Keratinocyte (primary cell): Measurements from ENCODE around the gene LTF. TPM values are rescaled to one million over a fixed set of nuclear protein-coding genes. Genes with fewer than 3 reads are reported as not detected.

Experiments
- DNase-seq: peaks from one replicate; pipeline ENCODE4 v3.0.0-alpha.2; 2011; ENCODE audit warnings: low read depth, missing footprints, low spot score
- FAIRE-seq: peaks from 2 replicates; lab custom pipeline; 2011; peaks lifted over from hg19 to GRCh38; lab: Jason Lieb, UNC
- H2AFZ ChIP-seq: 2 replicates; pipeline ENCODE4 v1.6.0; 2012; ENCODE audit warnings: low read length, control low read depth, inconsistent platforms; ENCODE audit not compliant: control insufficient read depth
- H3K27ac ChIP-seq: 2 replicates; pipeline ENCODE4 v1.5.1; 2011; ENCODE audit warnings: low read length; ENCODE audit not compliant: control insufficient read depth, insufficient read depth
- H3K27me3 ChIP-seq: 3 replicates; pipeline ENCODE4 v1.6.0; 2011; ENCODE audit warnings: low read length; ENCODE audit not compliant: control insufficient read depth, insufficient read depth; ENCODE audit errors: extremely low read depth
- H3K36me3 ChIP-seq, 2 experiments: 2 replicates in 1 of 2; 3 replicates in 1 of 2; pipeline ENCODE4 v1.5.1; 2011; ENCODE audit warnings: low read length in 2 of 2, mild to moderate bottlenecking in 1 of 2; ENCODE audit not compliant: control insufficient read depth in 2 of 2, insufficient read depth in 2 of 2; ENCODE audit errors: extremely low read depth in 1 of 2
- H3K4me1 ChIP-seq: 3 replicates; pipeline ENCODE4 v1.5.1; 2011; ENCODE audit warnings: low read length; ENCODE audit not compliant: control insufficient read depth, insufficient read depth; ENCODE audit errors: extremely low read depth
- H3K4me2 ChIP-seq: 3 replicates; pipeline ENCODE4 v1.6.0; 2011; ENCODE audit warnings: low read depth, low read length; ENCODE audit not compliant: control insufficient read depth, insufficient read depth; ENCODE audit errors: extremely low read depth
- H3K4me3 ChIP-seq, 3 experiments: fragments of 200-600 bp in 1 of 3; sonication (generic) in 1 of 3; 2 replicates in 2 of 3; 3 replicates in 1 of 3; pipeline ENCODE4 v1.5.1; 2011 to 2016; ENCODE audit warnings: low read length in 3 of 3, mild to moderate bottlenecking in 3 of 3, control low read depth in 2 of 3, inconsistent platforms in 1 of 3, low read depth in 1 of 3, mixed read lengths in 1 of 3, mixed run types in 1 of 3, moderate library complexity in 1 of 3; ENCODE audit not compliant: control insufficient read depth in 2 of 3, insufficient read depth in 2 of 3; ENCODE audit errors: extremely low read depth in 1 of 3
- H3K79me2 ChIP-seq: 2 replicates; pipeline ENCODE4 v1.6.0; 2012; ENCODE audit warnings: low read length; ENCODE audit not compliant: control insufficient read depth, insufficient read depth
- H3K9ac ChIP-seq: 3 replicates; pipeline ENCODE4 v1.6.0; 2011; ENCODE audit warnings: low read length; ENCODE audit not compliant: control insufficient read depth, insufficient read depth; ENCODE audit errors: extremely low read depth
- H3K9me1 ChIP-seq: 3 replicates; pipeline ENCODE4 v1.6.0; 2011; ENCODE audit warnings: low read length; ENCODE audit not compliant: control insufficient read depth, insufficient read depth; ENCODE audit errors: extremely low read depth
- H3K9me3 ChIP-seq: 2 replicates; pipeline ENCODE4 v1.5.1; 2012; ENCODE audit warnings: low read depth, low read length; ENCODE audit not compliant: control insufficient read depth
- H4K20me1 ChIP-seq: 3 replicates; pipeline ENCODE4 v1.6.0; 2011; ENCODE audit warnings: low read length; ENCODE audit not compliant: control insufficient read depth, insufficient read depth; ENCODE audit errors: extremely low read depth
- CTCF ChIP-seq, 3 experiments: IDR thresholded peaks in 1 of 3; conservative IDR thresholded peaks in 1 of 3; optimal IDR thresholded peaks in 1 of 3; 2 replicates in 2 of 3; 3 replicates in 1 of 3; pipeline versions ENCODE3 to v1.5.1; 2011; ENCODE audit warnings: low read length in 3 of 3, mild to moderate bottlenecking in 3 of 3, moderate library complexity in 2 of 3, control low read depth in 1 of 3, inconsistent platforms in 1 of 3; ENCODE audit not compliant: insufficient read depth in 2 of 3; ENCODE audit errors: extremely low read depth in 1 of 3
- EZH2 ChIP-seq: IDR thresholded peaks from one replicate; pipeline ENCODE4 v1.6.1; 2012; ENCODE audit warnings: inconsistent platforms, mild to moderate bottlenecking, low read length, moderate library complexity
- dilution Hi-C: fragments of 300-500 bp; cut with MboI; formaldehyde crosslinking; loops from one replicate; pipeline ENCODE4 v1.7.0; 2020; ENCODE audit warnings: low sequenced_read_pairs; ENCODE audit not compliant: extremely low pct_ligation_motif_present
- polyA plus RNA-seq, 5 experiments: library from polyadenylated mRNA; depleted of rRNA in 3 of 5; stranded (reverse) in 3 of 5; stranded (forward) in 1 of 5; unstranded in 1 of 5; fragments of >200 nt; gene quantifications; 1 replicate in 1 of 5; 2 replicates in 3 of 5; 3 replicates in 1 of 5; pipeline versions ENCODE4 v1.2.1 to v1.2.3, GENCODE V29; 2011 to 2012; ENCODE audit warnings: missing spikeins in 2 of 5, low read depth in 1 of 5, low replicate concordance in 1 of 5

LTF gene
- polyA plus RNA-seq, 1 donor (not counting 4 experiments of a cell fraction or from before 2014, with no cell fraction given), result not detected

GRCh38 chr3:46477756-46478155, 13.1 kb upstream of the LTF start:
- Histone ChIP-seq H4K20me1 (no peaks in the 10 kb centered on the region), H3K27me3 (peaks cover 32% of the 10 kb centered on the region), H3K79me2 (no peaks in the 10 kb centered on the region), H3K4me2 (no peak overlapping the region), H3K36me3 (no peaks in the 10 kb centered on the region), H3K27ac (no peak overlapping the region), H3K4me1 (peaks cover 1% of the 10 kb centered on the region), H3K9ac (no peak overlapping the region), H3K9me1 (no peaks in the 10 kb centered on the region), H3K9me3 (no peaks in the 10 kb centered on the region), H3K4me3 (no peak overlapping the region), H2AFZ (no peak overlapping the region)
- dilution Hi-C loops, result loop anchor here (25.0 kb wide), 1 partner anchor 160 kb away; no protein-coding TSS in a partner anchor
- no peak for DNase-seq
- TF ChIP-seq EZH2 (no peak), CTCF (optimal IDR thresholded peaks at IDR 0.05 in 1 of 3, IDR thresholded peaks at IDR 0.05 in 1 of 3, conservative IDR thresholded peaks at IDR 0.05 in 1 of 3; ENCODE audit: extremely low read depth in 1 of 3, insufficient read depth in 2 of 3, low read length in 3 of 3) (no peak)
- FAIRE-seq, result no peak

- dilution Hi-C loops, result loop anchor here (25.0 kb wide), 1 partner anchor 160 kb away; no protein-coding TSS in a partner anchor
- TF ChIP-seq EZH2 (no peak), CTCF (optimal IDR thresholded peaks at IDR 0.05 in 1 of 3, IDR thresholded peaks at IDR 0.05 in 1 of 3, conservative IDR thresholded peaks at IDR 0.05 in 1 of 3; ENCODE audit: extremely low read depth in 1 of 3, insufficient read depth in 2 of 3, low read length in 3 of 3) (no peak)
Observed at GRCh38 chr3:46477145-46477544, 12.4 kb upstream of the LTF start.

More at GRCh38 chr3:46477145-46477544, 12.4 kb upstream of the LTF start:
- H3K9me1 ChIP-seq, result no peaks in the 10 kb centered on the region
- no peak overlapping the region for H3K9ac ChIP-seq
- H3K4me1 ChIP-seq, result no peaks in the 10 kb centered on the region
- no peak overlapping the region for H3K27ac ChIP-seq
- no peak for FAIRE-seq
- no peak overlapping the region for H2AFZ ChIP-seq
- peaks cover 36% of the 10 kb centered on the region for H3K27me3 ChIP-seq
- H3K4me2 ChIP-seq, result no peak overlapping the region
- H3K4me3 ChIP-seq, result no peak overlapping the region
- no peaks in the 10 kb centered on the region for H3K79me2 ChIP-seq
- no peaks in the 10 kb centered on the region for H3K9me3 ChIP-seq
- no peak for DNase-seq
- no peaks in the 10 kb centered on the region for H4K20me1 ChIP-seq
- no peaks in the 10 kb centered on the region for H3K36me3 ChIP-seq
